Large intestine (tissue), 3 donors: Measurements from ENCODE around the gene USP32. TPM values are rescaled to one million over a fixed set of nuclear protein-coding genes. Genes with fewer than 3 reads are reported as not detected.
"Not testable (repeated sequence)": the region's sequence is repeated elsewhere in the genome, so short reads cannot be mapped to it uniquely, and the experiment has no call there.

ENCODE experiments used
- DNase-seq, 2 donors: peaks; one replicate each; pipeline versions ENCODE4 v3.0.0 to v3.0.0-alpha.2; 2013
- H3K27ac ChIP-seq: one replicate; pipeline ENCODE4 v1.5.1; 2013; ENCODE audit warnings: low read length
- H3K27me3 ChIP-seq: 2 replicates; pipeline ENCODE4 v1.6.1; 2013; ENCODE audit warnings: low read length; ENCODE audit not compliant: control insufficient read depth, insufficient read depth
- H3K36me3 ChIP-seq: 2 replicates; pipeline ENCODE4 v1.6.1; 2013; ENCODE audit warnings: low read length; ENCODE audit not compliant: control insufficient read depth, insufficient read depth
- H3K4me1 ChIP-seq: one replicate; pipeline ENCODE4 v1.6.1; 2013; ENCODE audit warnings: low read length; ENCODE audit not compliant: control insufficient read depth, insufficient read depth
- H3K4me3 ChIP-seq: one replicate; pipeline ENCODE4 v1.5.1; 2013; ENCODE audit warnings: low read length
- H3K9me3 ChIP-seq: one replicate; pipeline ENCODE4 v1.6.1; 2013; ENCODE audit warnings: mild to moderate bottlenecking, low read depth, low read length, moderate library complexity; ENCODE audit not compliant: control insufficient read depth
- WGBS: methylation state at CpG from one replicate; pipeline ENCODE4 v1.1.5; 2013; ENCODE audit warnings: low lambda C conversion rate; ENCODE audit not compliant: insufficient coverage; 5-methylcytosine and 5-hydroxymethylcytosine counted together
- polyA plus RNA-seq: library from polyadenylated mRNA; unstranded; fragments of 120-200 nt; gene quantifications from one replicate; pipeline ENCODE4 v1.2.1, GENCODE V29; 2013

The USP32 gene
- polyA plus RNA-seq, 1 donor, result 24.0 TPM

DNA sequence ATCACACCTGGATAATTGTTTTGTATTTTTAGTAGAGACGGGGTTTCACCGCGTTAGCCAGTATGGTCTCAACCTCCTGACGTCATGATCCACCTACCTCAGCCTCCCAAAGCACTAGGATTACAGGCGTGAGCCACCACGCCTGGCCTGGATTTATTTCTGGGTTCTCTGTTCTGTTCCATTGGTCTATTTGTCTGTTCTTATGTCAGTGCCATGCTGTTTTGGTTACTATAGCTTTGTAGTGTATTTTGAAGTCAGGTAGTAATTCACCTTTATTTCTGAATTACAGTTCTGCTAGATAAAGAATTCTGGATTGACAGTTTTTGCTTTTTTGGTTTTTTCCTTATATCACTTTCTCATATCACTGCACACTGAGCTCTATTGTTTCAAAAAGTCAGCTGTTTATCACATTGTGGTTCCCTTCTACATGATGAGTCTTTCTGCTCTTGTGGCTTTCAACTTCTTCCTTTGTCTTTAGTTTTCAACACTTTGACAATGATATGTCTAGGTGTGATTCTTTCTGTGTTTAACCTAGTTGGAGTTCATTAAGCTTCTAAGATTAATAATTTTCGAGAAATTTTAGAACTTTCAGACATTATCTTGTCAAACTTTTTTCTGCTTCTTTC lies 144.0 kb downstream of the USP32 start:
- no peak for DNase-seq
- H3K4me1 ChIP-seq, result peaks cover 5% of the 10 kb centered on the region
- H3K36me3 ChIP-seq, result peaks cover 4% of the 10 kb centered on the region
- H3K27ac ChIP-seq, result no peak overlapping the region
- WGBS, result 80% methylated on average over 1 of the region's 7 CpGs
- no peak overlapping the region for H3K4me3 ChIP-seq
- no peaks in the 10 kb centered on the region for H3K27me3 ChIP-seq
- peaks cover 3% of the 10 kb centered on the region for H3K9me3 ChIP-seq

DNA sequence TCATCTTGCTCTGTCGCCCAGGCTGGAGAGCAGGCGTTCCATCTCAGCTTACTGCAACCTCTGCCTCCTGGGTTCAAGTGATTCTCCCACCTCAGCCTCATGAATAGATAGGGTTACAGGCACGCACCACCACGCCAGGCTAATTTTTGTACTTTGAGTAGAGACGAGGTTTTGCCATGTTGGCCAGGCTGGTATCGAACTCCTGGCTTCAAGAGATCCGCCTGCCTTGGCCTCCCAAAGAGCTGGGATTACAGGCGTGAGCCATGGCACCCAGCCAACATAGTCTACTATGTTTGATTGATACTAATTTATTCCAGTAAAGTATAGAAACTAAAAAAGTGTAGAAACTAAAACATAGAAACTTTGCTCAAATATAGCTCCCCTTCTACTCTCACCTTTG lies 147.3 kb downstream of the USP32 start:
- WGBS, result no CpG with 5 or more reads among the region's 8 CpGs
- no peak for DNase-seq
- no peak overlapping the region for H3K27ac ChIP-seq
- H3K36me3 ChIP-seq, result peaks cover 4% of the 10 kb centered on the region
- no peaks in the 10 kb centered on the region for H3K27me3 ChIP-seq
- H3K9me3 ChIP-seq, result peaks cover 3% of the 10 kb centered on the region
- peaks cover 5% of the 10 kb centered on the region for H3K4me1 ChIP-seq
- no peak overlapping the region for H3K4me3 ChIP-seq

DNA sequence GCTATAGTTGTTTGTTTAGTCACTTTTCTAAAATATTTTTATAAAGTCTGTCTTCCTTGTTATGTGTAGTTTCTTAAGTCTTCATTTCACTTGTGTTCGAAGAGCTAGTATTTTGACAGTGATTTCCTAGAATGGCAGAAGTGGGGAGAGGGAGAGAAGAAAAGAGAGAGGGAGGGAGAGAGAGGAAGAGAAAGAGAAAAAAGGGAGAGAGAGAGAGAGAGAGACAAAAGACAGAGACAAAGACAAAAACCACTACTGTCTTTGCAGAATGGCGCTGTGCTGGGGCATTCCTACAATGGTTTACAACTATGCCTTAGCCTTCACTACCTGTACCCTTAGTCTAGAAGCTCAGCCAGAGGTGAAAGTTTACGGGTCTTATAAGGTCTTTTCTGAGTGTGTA lies 151.6 kb downstream of the USP32 start:
- WGBS, result 100% methylated on average over 1 of the region's 3 CpGs

DNA sequence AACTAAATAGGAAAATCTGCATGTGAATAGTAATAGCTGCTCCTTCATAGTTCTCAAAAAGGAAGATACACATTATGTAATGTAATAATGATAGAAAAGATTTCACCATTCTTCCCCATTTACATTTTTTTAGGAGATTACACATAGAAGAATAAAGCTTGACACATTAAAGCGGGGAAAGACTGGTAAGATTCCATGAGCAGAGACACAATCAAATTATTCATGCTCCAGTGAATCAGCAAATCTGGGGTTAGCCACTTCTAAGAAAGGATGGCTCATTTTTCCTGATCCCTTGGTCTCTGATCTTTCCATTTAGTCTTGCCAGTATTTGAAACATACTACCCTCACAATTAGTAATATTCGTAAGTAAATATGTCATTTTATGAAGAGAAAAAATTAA lies 160.2 kb downstream of the USP32 start:
- H3K36me3 ChIP-seq, result no peaks in the 10 kb centered on the region
- no peak overlapping the region for H3K4me3 ChIP-seq
- H3K4me1 ChIP-seq, result no peaks in the 10 kb centered on the region
- no peak for DNase-seq
- no peaks in the 10 kb centered on the region for H3K27me3 ChIP-seq
- no peak overlapping the region for H3K27ac ChIP-seq
- WGBS, result no CpG with 5 or more reads among the region's 2 CpGs
- H3K9me3 ChIP-seq, result no peaks in the 10 kb centered on the region

More for the DNA sequence above, 151.6 kb downstream of the USP32 start:
- H3K27ac ChIP-seq, result no peak overlapping the region
- H3K9me3 ChIP-seq, result no peaks in the 10 kb centered on the region
- no peaks in the 10 kb centered on the region for H3K27me3 ChIP-seq
- no peaks in the 10 kb centered on the region for H3K4me1 ChIP-seq
- H3K36me3 ChIP-seq, result peaks cover 2% of the 10 kb centered on the region
- DNase-seq, result no peak
- no peak overlapping the region for H3K4me3 ChIP-seq

DNA sequence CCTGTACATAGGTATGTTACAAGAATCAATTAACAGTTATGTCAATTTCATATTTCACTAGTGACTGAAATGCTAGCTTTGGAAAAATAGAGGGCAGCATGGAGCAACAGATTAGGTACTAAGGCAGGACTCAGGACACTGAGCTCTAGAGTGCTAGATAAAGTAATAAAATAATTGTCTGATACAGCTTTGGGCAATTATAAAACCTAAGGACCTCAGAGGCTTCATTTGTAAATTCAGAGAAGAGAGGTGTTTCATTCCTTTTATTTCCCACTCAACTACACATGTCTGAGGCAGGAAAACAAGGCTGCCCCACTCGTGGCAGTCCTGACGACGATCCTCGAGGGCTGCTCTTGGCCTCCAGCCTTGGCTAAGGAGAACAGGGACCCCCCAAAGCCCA lies 160.7 kb downstream of the USP32 start:
- WGBS, result no CpG with 5 or more reads among the region's 4 CpGs
- DNase-seq, result peak in 1 of 2 donors; percentile 14
- H3K4me1 ChIP-seq, result no peaks in the 10 kb centered on the region
- H3K27ac ChIP-seq, result no peak overlapping the region
- no peaks in the 10 kb centered on the region for H3K27me3 ChIP-seq
- H3K9me3 ChIP-seq, result no peaks in the 10 kb centered on the region
- H3K4me3 ChIP-seq, result no peak overlapping the region
- no peaks in the 10 kb centered on the region for H3K36me3 ChIP-seq

DNA sequence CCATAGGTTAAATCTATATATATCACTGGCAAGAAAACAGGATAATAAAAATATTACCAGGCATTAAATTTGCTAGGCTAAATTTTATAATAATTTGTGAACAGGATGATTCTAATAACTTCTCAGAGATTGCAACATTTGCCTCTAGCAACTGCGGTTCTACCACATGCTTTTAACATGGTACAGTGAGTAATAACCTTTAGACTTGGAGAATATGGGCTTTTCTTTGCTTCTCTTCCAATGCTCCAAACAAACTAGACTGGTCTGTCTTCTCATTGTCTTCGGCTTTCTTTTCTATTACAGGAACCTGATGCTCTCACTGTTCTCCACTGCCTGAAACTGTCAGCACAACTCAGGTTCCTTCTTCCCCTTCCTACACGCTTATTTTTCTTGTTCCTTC lies 161.6 kb downstream of the USP32 start:
- no peaks in the 10 kb centered on the region for H3K4me1 ChIP-seq
- no peak overlapping the region for H3K4me3 ChIP-seq
- no peaks in the 10 kb centered on the region for H3K27me3 ChIP-seq
- WGBS, result 100% methylated on average over 1 of the region's 3 CpGs
- H3K9me3 ChIP-seq, result no peaks in the 10 kb centered on the region
- no peak for DNase-seq
- no peak overlapping the region for H3K27ac ChIP-seq
- H3K36me3 ChIP-seq, result no peaks in the 10 kb centered on the region

DNA sequence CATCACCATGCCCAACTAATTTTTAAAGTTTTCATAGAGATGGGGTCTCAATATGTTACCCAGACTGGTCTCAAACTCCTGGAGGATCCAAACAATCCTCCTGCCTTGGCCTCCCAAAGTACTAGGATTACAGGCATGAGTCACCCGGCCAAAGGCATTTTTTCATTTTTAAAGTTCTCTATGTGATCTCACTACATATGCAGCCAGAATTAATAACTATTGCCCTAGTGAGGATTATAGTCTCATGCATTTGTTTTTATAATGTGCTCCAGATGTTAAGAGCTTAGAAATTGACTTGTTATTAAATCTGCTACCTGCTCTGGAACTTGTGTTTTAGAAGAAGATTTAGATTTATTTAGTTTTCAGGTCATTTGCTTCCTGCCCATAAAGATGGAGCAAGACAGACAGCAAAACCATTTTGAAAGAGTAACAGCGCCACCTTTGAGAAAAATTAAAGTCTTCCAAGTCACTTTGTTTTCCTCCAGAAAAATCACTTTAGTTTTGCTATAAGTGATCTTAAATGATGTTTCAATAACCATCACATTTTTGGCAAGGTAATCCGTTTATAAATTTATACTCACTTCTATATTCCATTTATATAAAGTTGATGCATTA lies 162.6 kb downstream of the USP32 start:
- Histone ChIP-seq H3K4me3 (no peak overlapping the region), H3K9me3 (no peaks in the 10 kb centered on the region), H3K27me3 (no peaks in the 10 kb centered on the region), H3K36me3 (peaks cover 8% of the 10 kb centered on the region), H3K4me1 (no peaks in the 10 kb centered on the region), H3K27ac (no peak overlapping the region)
- WGBS, result 100% methylated on average over 2 of the region's 3 CpGs
- DNase-seq, result no peak

DNA sequence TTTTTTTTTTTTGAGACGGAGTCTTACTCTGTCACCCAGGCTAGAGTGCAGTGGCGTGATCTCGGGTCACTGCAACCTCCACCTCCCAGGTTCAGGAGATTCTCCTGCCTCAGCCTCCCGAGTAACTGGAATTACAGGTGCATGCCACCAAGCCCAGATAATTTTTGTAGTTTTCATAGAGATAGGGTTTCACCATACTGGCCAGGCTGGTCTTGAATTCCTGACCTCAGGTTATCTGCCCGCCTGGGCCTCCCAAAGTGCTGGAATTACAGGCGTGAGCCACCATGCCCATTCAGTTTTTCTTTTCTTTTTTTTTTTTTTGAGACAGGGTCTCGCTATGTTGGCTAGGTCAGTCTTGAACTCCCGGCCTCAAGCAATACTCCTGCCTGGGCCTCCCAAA lies 164.7 kb downstream of the USP32 start:
- H3K4me3 ChIP-seq, H3K27me3 ChIP-seq, H3K9me3 ChIP-seq, H3K27ac ChIP-seq, DNase-seq, H3K4me1 ChIP-seq: not testable (repeated sequence)
- H3K36me3 ChIP-seq, result peaks cover 14% of the 10 kb centered on the region
- no CpG with 5 or more reads among the region's 8 CpGs for WGBS

DNA sequence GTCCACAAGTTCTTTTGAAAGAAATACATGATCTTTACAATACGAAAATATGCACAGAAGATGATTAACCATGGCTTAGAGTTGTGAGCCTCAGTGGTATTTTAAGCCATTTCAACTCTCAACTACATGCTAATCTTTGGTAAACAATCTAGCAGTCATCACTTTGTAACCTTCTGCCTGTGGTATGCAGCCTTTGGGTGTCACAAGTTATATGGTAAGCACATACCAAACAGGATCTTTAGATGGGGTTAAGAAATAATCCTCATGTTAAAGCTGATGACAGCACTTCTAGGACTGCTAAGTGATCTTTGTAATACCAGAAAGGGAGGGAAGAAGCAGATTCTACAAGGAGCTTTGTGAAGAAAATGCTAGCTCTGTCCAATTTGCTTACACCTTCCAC lies 167.9 kb downstream of the USP32 start:
- no peak for DNase-seq
- no peak overlapping the region for H3K27ac ChIP-seq

DNA sequence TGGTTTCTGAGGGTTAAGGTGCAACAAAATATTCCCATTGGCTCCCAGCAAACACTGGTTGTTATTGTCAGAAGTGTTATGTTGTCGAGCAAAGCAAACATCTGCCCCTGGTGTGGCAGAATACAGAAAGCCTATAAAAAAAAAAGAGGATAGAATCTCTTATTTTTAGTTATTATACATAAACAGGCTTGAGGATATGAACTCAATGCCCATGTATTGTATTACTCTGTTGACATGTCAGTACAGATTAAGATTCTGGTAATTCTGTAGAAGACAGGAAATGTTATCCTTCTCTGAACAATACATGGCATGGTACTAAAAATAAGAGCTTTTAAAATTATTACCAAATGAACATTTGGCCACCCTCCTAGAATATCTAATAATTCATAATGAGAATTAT lies 168.5 kb downstream of the USP32 start:
- no peaks in the 10 kb centered on the region for H3K27me3 ChIP-seq
- H3K27ac ChIP-seq, result no peak overlapping the region
- H3K4me1 ChIP-seq, result no peaks in the 10 kb centered on the region
- H3K9me3 ChIP-seq, result no peaks in the 10 kb centered on the region
- H3K36me3 ChIP-seq, result peaks cover 24% of the 10 kb centered on the region
- DNase-seq, result no peak
- no peak overlapping the region for H3K4me3 ChIP-seq
- WGBS, result no CpG with 5 or more reads among the region's 1 CpG

More for the DNA sequence above, 167.9 kb downstream of the USP32 start:
- Histone ChIP-seq H3K36me3 (peaks cover 24% of the 10 kb centered on the region), H3K4me1 (no peaks in the 10 kb centered on the region), H3K4me3 (no peak overlapping the region), H3K9me3 (no peaks in the 10 kb centered on the region), H3K27me3 (no peaks in the 10 kb centered on the region)
- WGBS, result no CpG with 5 or more reads among the region's 1 CpG

DNA sequence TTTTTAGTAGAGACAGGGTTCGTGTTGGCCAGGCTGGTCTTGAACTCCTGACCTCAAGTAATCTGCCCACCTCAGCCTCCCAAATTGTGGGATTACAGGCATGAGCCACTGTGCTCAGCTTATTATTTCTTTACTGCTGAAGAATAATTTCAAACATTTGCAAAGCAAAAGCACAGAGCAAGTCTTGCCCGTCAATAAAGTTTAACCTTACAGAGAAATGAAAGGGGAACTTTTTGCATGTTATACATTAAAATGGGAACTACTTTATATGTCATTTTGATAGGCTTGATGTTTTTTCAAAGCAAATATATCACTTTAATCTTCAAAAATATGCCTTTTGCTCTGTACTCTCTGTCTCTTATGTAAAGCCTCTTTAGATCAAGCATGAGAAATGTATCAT lies 173.2 kb downstream of the USP32 start:
- not testable (repeated sequence) for H3K27me3 ChIP-seq

More for the DNA sequence above, 173.2 kb downstream of the USP32 start:
- H3K4me3 ChIP-seq, H3K27ac ChIP-seq, H3K9me3 ChIP-seq, DNase-seq, H3K4me1 ChIP-seq: not testable (repeated sequence)
- peaks cover 15% of the 10 kb centered on the region for H3K36me3 ChIP-seq
- WGBS, result no CpG with 5 or more reads among the region's 2 CpGs
